Measurements from ENCODE around the gene ADTRP.

DNA sequence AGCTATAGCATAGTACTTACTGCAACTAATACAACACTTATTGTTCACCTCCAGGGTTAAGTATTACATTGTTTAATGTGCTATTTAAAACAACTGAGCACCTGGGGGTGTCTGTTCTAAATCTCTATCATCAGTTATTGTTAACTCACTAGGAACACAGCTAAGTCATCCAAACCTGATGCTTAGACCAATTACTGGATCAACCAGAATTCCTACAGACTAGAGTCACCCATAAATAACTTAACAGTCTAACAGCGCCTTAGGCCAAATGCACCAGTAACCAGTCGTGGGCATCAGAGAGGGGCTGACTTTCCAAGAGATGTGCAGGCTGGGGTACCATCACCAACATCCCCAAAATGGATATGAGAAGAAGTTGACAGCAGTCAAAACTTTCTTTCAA is 110.7 kb downstream of the ADTRP start:
- TF ChIP-seq SIN3A (IDR thresholded peaks at IDR 0.05; ENCODE audit: low read depth): no peak
- TF ChIP-seq EZH2 (IDR thresholded peaks at IDR 0.05): no peak
- no peak for TF ChIP-seq POLR2A (IDR thresholded peaks at IDR 0.05; ENCODE audit: borderline replicate concordance, extremely low read depth, insufficient read depth, insufficient read length)
- TF ChIP-seq YY1 (IDR thresholded peaks at IDR 0.05; ENCODE audit: extremely low read depth, insufficient replicate concordance, low read depth, low read length): no peak
- no peak for TF ChIP-seq ZFX (IDR thresholded peaks at IDR 0.05)
- TF ChIP-seq TCF7L2 (IDR thresholded peaks at IDR 0.05; ENCODE audit: borderline replicate concordance, extremely low read depth, insufficient read depth, insufficient read length): no peak
- TF ChIP-seq, protein P1, sequence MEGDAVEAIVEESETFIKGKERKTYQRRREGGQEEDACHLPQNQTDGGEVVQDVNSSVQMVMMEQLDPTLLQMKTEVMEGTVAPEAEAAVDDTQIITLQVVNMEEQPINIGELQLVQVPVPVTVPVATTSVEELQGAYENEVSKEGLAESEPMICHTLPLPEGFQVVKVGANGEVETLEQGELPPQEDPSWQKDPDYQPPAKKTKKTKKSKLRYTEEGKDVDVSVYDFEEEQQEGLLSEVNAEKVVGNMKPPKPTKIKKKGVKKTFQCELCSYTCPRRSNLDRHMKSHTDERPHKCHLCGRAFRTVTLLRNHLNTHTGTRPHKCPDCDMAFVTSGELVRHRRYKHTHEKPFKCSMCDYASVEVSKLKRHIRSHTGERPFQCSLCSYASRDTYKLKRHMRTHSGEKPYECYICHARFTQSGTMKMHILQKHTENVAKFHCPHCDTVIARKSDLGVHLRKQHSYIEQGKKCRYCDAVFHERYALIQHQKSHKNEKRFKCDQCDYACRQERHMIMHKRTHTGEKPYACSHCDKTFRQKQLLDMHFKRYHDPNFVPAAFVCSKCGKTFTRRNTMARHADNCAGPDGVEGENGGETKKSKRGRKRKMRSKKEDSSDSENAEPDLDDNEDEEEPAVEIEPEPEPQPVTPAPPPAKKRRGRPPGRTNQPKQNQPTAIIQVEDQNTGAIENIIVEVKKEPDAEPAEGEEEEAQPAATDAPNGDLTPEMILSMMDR (IDR thresholded peaks at IDR 0.05 in 2 of 3, conservative IDR thresholded peaks at IDR 0.05 in 1 of 3; ENCODE audit: borderline replicate concordance in 1 of 3, insufficient read depth in 1 of 3, low read depth in 2 of 3, low read length in 2 of 3): no peak
- TF ChIP-seq ZNF274 (IDR thresholded peaks at IDR 0.05; ENCODE audit: low read depth, low read length): no peak
- TF ChIP-seq POLR2AphosphoS5 (IDR thresholded peaks at IDR 0.05; ENCODE audit: low read depth, low read length): no peak
- TF ChIP-seq EZH2phosphoT487 (IDR thresholded peaks at IDR 0.05; ENCODE audit: borderline replicate concordance): no peak
- no peak for TF ChIP-seq RAD21 (IDR thresholded peaks at IDR 0.05; ENCODE audit: low read depth)
- no peak for TF ChIP-seq ELF1 (IDR thresholded peaks at IDR 0.05; ENCODE audit: borderline replicate concordance, low read depth)

Measured in HCT116 (cell line).